Common myeloid progenitor, CD34-positive (primary cell): ENCODE measurements around the gene DIP2C.
"Not testable (repeated sequence)": the region's sequence is repeated elsewhere in the genome, so short reads cannot be mapped to it uniquely, and the experiment has no call there.

Experiments
- CTCF ChIA-PET: fragments of 350-600 bp; sonication (Branson Sonifier 250); formaldehyde crosslinking; loops from one replicate; lab custom pipeline; 2021; ENCODE audit warnings: antibody characterized with exemption; lab: Charles Lee
- POLR2A ChIA-PET: fragments of 350-600 bp; sonication (Branson Sonifier 250); formaldehyde crosslinking; loops from one replicate; lab custom pipeline; 2021; ENCODE audit warnings: antibody characterized with exemption; lab: Charles Lee
- DNase-seq, 3 donors: peaks; one replicate each; pipeline versions ENCODE4 v3.0.0 to v3.0.0-alpha.2; 2013
- H3K27ac ChIP-seq, 2 experiments: 1 replicate in 1 of 2; 2 replicates in 1 of 2; pipeline ENCODE4 v1.7.0; 2013; ENCODE audit warnings: inconsistent platforms in 2 of 2, low read length in 2 of 2, mild to moderate bottlenecking in 2 of 2, low read depth in 1 of 2, moderate library complexity in 1 of 2; ENCODE audit not compliant: severe bottlenecking in 2 of 2, insufficient read depth in 1 of 2, poor library complexity in 1 of 2
- H3K27me3 ChIP-seq, 5 experiments: replicated peaks in 2 of 5; 1 replicate in 3 of 5; 2 replicates in 2 of 5; pipeline versions ENCODE4 v1.6.1 to v1.7.0; 2013; ENCODE audit warnings: low read length in 4 of 5, mild to moderate bottlenecking in 2 of 5, moderate library complexity in 2 of 5, inconsistent platforms in 1 of 5; ENCODE audit not compliant: insufficient read depth in 5 of 5, control insufficient read depth in 4 of 5
- H3K36me3 ChIP-seq, 4 experiments: 1 replicate in 2 of 4; 2 replicates in 2 of 4; pipeline versions ENCODE4 v1.6.1 to v1.7.0; 2013; ENCODE audit warnings: low read length in 3 of 4, control low read depth in 1 of 4, mild to moderate bottlenecking in 1 of 4; ENCODE audit not compliant: control insufficient read depth in 4 of 4, insufficient read depth in 4 of 4
- H3K4me1 ChIP-seq, 4 experiments: 1 replicate in 3 of 4; 2 replicates in 1 of 4; pipeline versions ENCODE4 v1.6.1 to v1.7.1; 2013; ENCODE audit warnings: low read length in 3 of 4, mild to moderate bottlenecking in 3 of 4, control low read depth in 1 of 4, inconsistent platforms in 1 of 4, moderate library complexity in 1 of 4; ENCODE audit not compliant: control insufficient read depth in 4 of 4, insufficient read depth in 4 of 4; ENCODE audit errors: control extremely low read depth in 1 of 4
- H3K4me3 ChIP-seq, 7 experiments: 1 replicate in 4 of 7; 2 replicates in 3 of 7; pipeline versions ENCODE4 v1.5.1 to v1.7.0; 2013; ENCODE audit warnings: mild to moderate bottlenecking in 7 of 7, low read length in 6 of 7, moderate library complexity in 6 of 7, inconsistent platforms in 2 of 7, low read depth in 2 of 7, control low read depth in 1 of 7; ENCODE audit not compliant: insufficient read depth in 4 of 7, control insufficient read depth in 1 of 7; ENCODE audit errors: extremely low read depth in 1 of 7
- H3K9me3 ChIP-seq, 5 experiments: 1 replicate in 4 of 5; 2 replicates in 1 of 5; pipeline versions ENCODE4 v1.6.1 to v1.7.1; 2013; ENCODE audit warnings: low read length in 4 of 5, mild to moderate bottlenecking in 2 of 5, inconsistent platforms in 1 of 5, low read depth in 1 of 5, moderate library complexity in 1 of 5; ENCODE audit not compliant: control insufficient read depth in 4 of 5, insufficient read depth in 2 of 5; ENCODE audit errors: control extremely low read depth in 1 of 5
- WGBS: methylation state at CpG from one replicate; pipeline ENCODE4 v1.1.5; 2013; ENCODE audit not compliant: insufficient coverage; 5-methylcytosine and 5-hydroxymethylcytosine counted together

The DIP2C gene

DNA sequence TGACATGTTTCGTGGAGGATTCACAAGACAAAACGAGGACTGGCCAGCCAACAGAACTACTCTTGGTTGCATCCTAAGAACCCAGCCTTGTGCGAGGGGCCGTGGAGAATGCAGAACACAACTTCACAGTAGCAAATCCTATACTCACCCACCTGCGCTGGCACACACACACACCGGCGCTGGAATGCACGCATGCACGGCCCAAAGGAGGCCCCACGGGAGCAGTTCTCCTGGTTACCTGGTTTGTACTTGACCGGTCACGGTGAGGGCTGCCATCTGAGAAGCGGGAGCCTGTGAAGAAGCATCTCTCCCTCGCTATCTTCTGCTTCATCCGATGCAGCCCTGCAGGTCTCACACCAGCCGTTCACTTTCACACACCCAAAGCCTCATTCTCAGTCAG is 416.4 kb downstream of the DIP2C start:
- no peak for DNase-seq
- Histone ChIP-seq H3K36me3 (no peaks in the 10 kb centered on the region), H3K27me3 (peaks cover 0 to 2% (median 0%) of the 10 kb centered on the region in 5 experiments), H3K4me1 (no peaks in the 10 kb centered on the region), H3K4me3 (no peak overlapping the region), H3K27ac (no peak overlapping the region), H3K9me3 (no peaks in the 10 kb centered on the region)
- WGBS: 98% methylated on average over 11 of the region's 16 CpGs
- ChIA-PET CTCF (no interaction called here), POLR2A (no interaction called here)

- Histone ChIP-seq H3K9me3 (no peaks in the 10 kb centered on the region), H3K36me3 (no peaks in the 10 kb centered on the region), H3K4me3 (no peak overlapping the region), H3K27me3 (peaks cover 0 to 2% (median 0%) of the 10 kb centered on the region in 5 experiments), H3K27ac (no peak overlapping the region), H3K4me1 (no peaks in the 10 kb centered on the region)
- ChIA-PET POLR2A (no interaction called here), CTCF (no interaction called here)
- no peak for DNase-seq
- 100% methylated on average over 1 of the region's 6 CpGs for WGBS
Observed at GRCh38 chr10:271722-272121, 417.7 kb downstream of the DIP2C start.

GRCh38 chr10:271201-271600 is 418.3 kb downstream of the DIP2C start:
- Histone ChIP-seq H3K9me3 (no peaks in the 10 kb centered on the region), H3K4me3 (no peak overlapping the region), H3K27ac (no peak overlapping the region), H3K36me3 (no peaks in the 10 kb centered on the region), H3K27me3 (peaks cover 0 to 2% (median 0%) of the 10 kb centered on the region in 5 experiments), H3K4me1 (no peaks in the 10 kb centered on the region)
- 71% methylated on average over 2 of the region's 3 CpGs for WGBS
- no peak for DNase-seq
- CTCF ChIA-PET: no interaction called here
- POLR2A ChIA-PET: interaction anchor here (0.6 kb wide), 1 partner anchor 12 kb away, joined by 3 read pairs; no protein-coding TSS in a partner anchor

- no peak for DNase-seq
- ChIA-PET POLR2A (no interaction called here), CTCF (interaction anchor here (1.3 kb wide), 1 partner anchor 8 kb away, joined by 4 read pairs; no protein-coding TSS in a partner anchor)
- no peaks in the 10 kb centered on the region for H3K36me3 ChIP-seq
- no peaks in the 10 kb centered on the region for H3K4me1 ChIP-seq
- 90% methylated on average over 9 of the region's 10 CpGs for WGBS
- H3K27ac ChIP-seq: no peak overlapping the region
- H3K4me3 ChIP-seq: no peak overlapping the region
- H3K9me3 ChIP-seq: no peaks in the 10 kb centered on the region
- H3K27me3 ChIP-seq: peaks cover 0 to 2% (median 0%) of the 10 kb centered on the region in 5 experiments
Observed at GRCh38 chr10:269440-270074, 419.9 kb downstream of the DIP2C start.

- H3K36me3 ChIP-seq: no peaks in the 10 kb centered on the region
- H3K4me3 ChIP-seq: no peak overlapping the region
- H3K27ac ChIP-seq: no peak overlapping the region
- H3K9me3 ChIP-seq: no peaks in the 10 kb centered on the region
- POLR2A ChIA-PET: no interaction called here
- DNase-seq: no peak
- CTCF ChIA-PET: no interaction called here
- H3K4me1 ChIP-seq: no peaks in the 10 kb centered on the region
- peaks cover 0 to 2% (median 0%) of the 10 kb centered on the region in 5 experiments for H3K27me3 ChIP-seq
- WGBS: 93% methylated on average over 9 of the region's 11 CpGs
Observed at GRCh38 chr10:267705-268104, 421.8 kb downstream of the DIP2C start.

- WGBS: 100% methylated on average over 4 of the region's 8 CpGs
- no peaks in the 10 kb centered on the region for H3K36me3 ChIP-seq
- H3K4me1 ChIP-seq: no peaks in the 10 kb centered on the region
- ChIA-PET POLR2A (no interaction called here), CTCF (no interaction called here)
- DNase-seq: no peak
- peaks cover 0 to 2% (median 0%) of the 10 kb centered on the region in 5 experiments for H3K27me3 ChIP-seq
- no peak overlapping the region for H3K27ac ChIP-seq
- no peaks in the 10 kb centered on the region for H3K9me3 ChIP-seq
- H3K4me3 ChIP-seq: no peak overlapping the region
Observed at GRCh38 chr10:266974-267425, 422.5 kb downstream of the DIP2C start.

- H3K27me3 ChIP-seq, H3K27ac ChIP-seq, H3K36me3 ChIP-seq, POLR2A ChIA-PET, H3K4me1 ChIP-seq, H3K4me3 ChIP-seq, DNase-seq, CTCF ChIA-PET, H3K9me3 ChIP-seq: not testable (repeated sequence)
- WGBS: no CpG with 5 or more reads among the region's 5 CpGs
Observed at GRCh38 chr10:265816-266588, 423.5 kb downstream of the DIP2C start.
